HEK293 (cell line): Measurements from ENCODE around the gene POLD4.

Source experiments
- CTCF ChIA-PET: fragments of 350-600 bp; formaldehyde crosslinking; extraction: SDS; loops from one replicate; lab custom pipeline; 2021; ENCODE audit warnings: antibody characterized with exemption; lab: Yijun Ruan, JAX
- POLR2A ChIA-PET: fragments of 300-600 bp; formaldehyde crosslinking; extraction: SDS; loops from one replicate; lab custom pipeline; 2020; ENCODE audit warnings: antibody characterized with exemption, inconsistent platforms; lab: Yijun Ruan, JAX
- H3K27ac ChIP-seq: fragments of 200-500 bp; sonication (Bioruptor generic); 2 replicates; pipeline ENCODE4 v1.5.1; 2014; ENCODE audit warnings: low read depth, low read length, control low read depth, inconsistent platforms; ENCODE audit errors: extremely low read depth
- H3K36me3 ChIP-seq, 2 experiments: fragments of 200-500 bp in 1 of 2; sonication (Bioruptor generic) in 1 of 2; 1 replicate in 1 of 2; 2 replicates in 1 of 2; pipeline ENCODE4 v1.5.1; 2014 to 2017; ENCODE audit warnings: inconsistent platforms in 2 of 2, low read length in 2 of 2; ENCODE audit not compliant: control insufficient read depth in 2 of 2, insufficient read depth in 1 of 2
- H3K4me1 ChIP-seq: fragments of 200-500 bp; sonication (Bioruptor generic); 2 replicates; pipeline ENCODE4 v1.5.1; 2014; ENCODE audit warnings: mild to moderate bottlenecking, low read length, inconsistent platforms; ENCODE audit not compliant: control insufficient read depth, insufficient read depth
- H3K4me3 ChIP-seq: 2 replicates; pipeline ENCODE4 v1.5.1; 2011; ENCODE audit warnings: low read depth, mild to moderate bottlenecking, control low read depth, low read length, moderate library complexity
- H3K9me3 ChIP-seq: fragments of 200-500 bp; sonication (Bioruptor generic); 2 replicates; pipeline ENCODE4 v1.5.1; 2014; ENCODE audit warnings: low read depth, low read length, inconsistent platforms; ENCODE audit not compliant: control insufficient read depth, insufficient read depth
- PRDM10 ChIP-seq: fragments of 450-650 bp; formaldehyde crosslinking; IDR thresholded peaks from 2 replicates; pipeline ENCODE4 v1.5.1; 2016; ENCODE audit warnings: missing biosample characterization, missing genetic modification characterization
- ZBTB17 ChIP-seq: fragments of 450-650 bp; formaldehyde crosslinking; IDR thresholded peaks from 2 replicates; pipeline ENCODE4 v1.5.1; 2016; ENCODE audit warnings: missing biosample characterization, missing genetic modification characterization
- ZBTB49 ChIP-seq: fragments of 450-650 bp; formaldehyde crosslinking; IDR thresholded peaks from 2 replicates; pipeline ENCODE4 v1.5.1; 2016; ENCODE audit warnings: missing biosample characterization, missing genetic modification characterization, low read depth
- ZNF157 ChIP-seq: fragments of 450-650 bp; formaldehyde crosslinking; IDR thresholded peaks from 2 replicates; pipeline ENCODE4 v1.5.1; 2016; ENCODE audit warnings: missing biosample characterization, missing genetic modification characterization
- ZNF211 ChIP-seq: fragments of 450-650 bp; formaldehyde crosslinking; IDR thresholded peaks from 2 replicates; pipeline ENCODE4 v1.5.1; 2016; ENCODE audit warnings: low read depth, missing biosample characterization, missing genetic modification characterization
- ZNF280D ChIP-seq: fragments of 450-650 bp; formaldehyde crosslinking; IDR thresholded peaks from 2 replicates; pipeline ENCODE4 v1.5.1; 2016; ENCODE audit warnings: missing biosample characterization, missing genetic modification characterization
- ZNF404 ChIP-seq: fragments of 450-650 bp; formaldehyde crosslinking; IDR thresholded peaks from 2 replicates; pipeline ENCODE4 v1.5.1; 2017; ENCODE audit warnings: missing biosample characterization, missing genetic modification characterization
- ZNF416 ChIP-seq: fragments of 450-650 bp; formaldehyde crosslinking; IDR thresholded peaks from 2 replicates; pipeline ENCODE4 v1.5.1; 2016; ENCODE audit warnings: missing biosample characterization, missing genetic modification characterization
- ZNF501 ChIP-seq: fragments of 450-650 bp; formaldehyde crosslinking; IDR thresholded peaks from 2 replicates; pipeline ENCODE4 v1.5.1; 2016; ENCODE audit warnings: missing biosample characterization, missing genetic modification characterization
- ZNF555 ChIP-seq: fragments of 450-650 bp; formaldehyde crosslinking; conservative IDR thresholded peaks from 2 replicates; pipeline ENCODE4 v1.5.1; 2017; ENCODE audit warnings: missing biosample characterization, mild to moderate bottlenecking, missing genetic modification characterization, inconsistent platforms
- ZNF664 ChIP-seq: fragments of 450-650 bp; formaldehyde crosslinking; IDR thresholded peaks from 2 replicates; pipeline ENCODE4 v1.5.1; 2016; ENCODE audit warnings: missing biosample characterization, missing genetic modification characterization

Gene POLD4

GRCh38 chr11:67309166-67309565 lies 44.2 kb downstream of the POLD4 start:
- Histone ChIP-seq H3K9me3 (no peaks in the 10 kb centered on the region), H3K4me3 (no peak overlapping the region), H3K4me1 (no peaks in the 10 kb centered on the region), H3K36me3 (peaks cover 0 to 46% of the 10 kb centered on the region in 2 experiments; a peak in 1 of 3 replicates), H3K27ac (no peak overlapping the region)
- no peak for TF ChIP-seq ZNF404 (tag by site-specific recombination)
- CTCF ChIA-PET = interaction anchor here (1.1 kb wide), 1 partner anchor 45 kb away, joined by 3 read pairs; no protein-coding TSS in a partner anchor
- POLR2A ChIA-PET = no interaction called here

GRCh38 chr11:67308031-67308866 lies 45.1 kb downstream of the POLD4 start:
- H3K4me1 ChIP-seq = no peaks in the 10 kb centered on the region
- ChIA-PET CTCF (interaction anchor here (1.1 kb wide), 1 partner anchor 44 kb away, joined by 3 read pairs; no protein-coding TSS in a partner anchor), POLR2A (interaction anchor here (0.6 kb wide), 1 partner anchor 24 kb away, joined by 6 read pairs; no protein-coding TSS in a partner anchor)
- no peak overlapping the region for H3K27ac ChIP-seq
- H3K36me3 ChIP-seq = peaks cover 0 to 46% of the 10 kb centered on the region in 2 experiments; a peak in 1 of 3 replicates
- TF ChIP-seq PRDM10 (no peak), ZNF157 (tag by site-specific recombination) (no peak), ZNF280D (tag by site-specific recombination) (no peak), ZBTB17 (tag by site-specific recombination) (no peak), ZNF664 (tag by site-specific recombination) (no peak), ZNF211 (no peak), ZNF501 (tag by site-specific recombination) (no peak), ZBTB49 (tag by site-specific recombination) (no peak), ZNF416 (no peak)
- H3K9me3 ChIP-seq = no peaks in the 10 kb centered on the region
- no peak overlapping the region for H3K4me3 ChIP-seq

GRCh38 chr11:67307545-67308001 lies 45.8 kb downstream of the POLD4 start:
- H3K4me3 ChIP-seq = no peak overlapping the region
- no peaks in the 10 kb centered on the region for H3K4me1 ChIP-seq
- ChIA-PET CTCF (no interaction called here), POLR2A (no interaction called here)
- H3K27ac ChIP-seq = no peak overlapping the region
- TF ChIP-seq ZNF555 (tag by site-specific recombination) = no peak
- peaks cover 0 to 46% of the 10 kb centered on the region in 2 experiments; a peak in 1 of 3 replicates for H3K36me3 ChIP-seq
- H3K9me3 ChIP-seq = no peaks in the 10 kb centered on the region
